ENCODE data around the gene WNK3. TPM values are rescaled to one million over a fixed set of nuclear protein-coding genes. Genes with fewer than 3 reads are reported as not detected.

The WNK3 gene
- total and polyA plus RNA-seq, 2 experiments from 2014 or later: 0.39 to 0.43 TPM

DNA sequence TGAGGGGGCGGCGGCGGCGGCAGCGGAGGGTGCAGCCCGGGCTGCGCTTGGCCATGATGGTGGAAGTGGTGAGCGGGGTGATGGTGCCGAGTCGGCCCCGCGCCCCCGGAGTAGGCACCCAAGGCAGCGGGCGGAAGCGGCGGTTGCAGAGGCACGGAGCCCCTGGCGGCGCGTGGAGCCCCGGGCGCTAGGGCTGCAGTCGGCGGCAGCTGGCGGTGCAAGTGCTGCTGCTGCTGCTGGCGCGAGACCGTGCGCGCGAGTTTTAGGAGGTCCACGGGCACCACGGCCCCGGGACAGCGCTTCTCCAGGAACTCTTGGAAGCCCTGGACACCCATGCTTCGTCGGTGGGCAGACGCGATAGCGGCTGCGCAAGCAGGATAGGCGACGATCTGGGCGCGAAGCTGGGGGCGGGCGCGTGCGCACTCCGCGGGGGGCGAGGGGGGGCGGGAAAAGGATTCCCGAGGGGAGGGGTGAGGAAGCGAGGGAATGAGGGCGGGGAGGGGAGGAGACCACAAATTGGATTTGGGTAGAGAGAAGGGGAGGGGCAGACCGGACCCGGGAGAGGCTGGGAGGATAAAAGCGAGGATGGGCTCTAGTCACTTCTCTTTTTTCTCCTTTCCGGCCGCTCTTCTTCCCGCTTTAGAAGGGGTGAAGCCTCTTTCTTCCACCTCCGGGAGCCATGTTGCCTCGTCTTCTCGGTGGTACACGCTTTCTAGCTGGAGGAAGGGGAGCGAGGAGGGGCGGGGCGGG lies 174.8 kb downstream of the WNK3 start, which contains the start of gene FAM120C:
Gene FAM120C, minus strand, starts transcription at position 391 of the 750 bp plus-strand sequence. Its CDS starts 56 bp downstream, at position 335.
- H3K9ac ChIP-seq: peak within 1 kb of the TSS; percentile 82
- H3K4me2 ChIP-seq (ENCODE audit: unreplicated experiment): peak within 1 kb of the TSS; percentile 83
- peaks cover 42% of the 10 kb centered on the region for H3K79me2 ChIP-seq (ENCODE audit: insufficient read depth)
- H3F3A ChIP-seq (ENCODE audit: insufficient read depth): peaks cover 21% of the 10 kb centered on the region
- H3K4me1 ChIP-seq (ENCODE audit: insufficient read depth): peaks cover 27% of the 10 kb centered on the region
- WGBS, 2 experiments (ENCODE audit: low coverage in 1 of 2, low lambda C conversion rate in 2 of 2, missing lambda C conversion rate in 2 of 2): 1 to 2% methylated on average over 13 to 25 of the region's 70 CpGs
- DNase-seq: peak; percentile 76
- H2AFZ ChIP-seq: peak within 1 kb of the TSS; percentile 88
- H3K27me3 ChIP-seq (replicated peaks; ENCODE audit: insufficient read depth): no peaks in the 10 kb centered on the region
- TF ChIP-seq EZH2phosphoT487 (IDR thresholded peaks at IDR 0.05; ENCODE audit: insufficient read depth, low read depth): no peak
- TF ChIP-seq EZH2 (IDR thresholded peaks at IDR 0.05; ENCODE audit: insufficient read depth, poor library complexity, severe bottlenecking): no peak
- H3K9me2 ChIP-seq (ENCODE audit: insufficient read depth): no peaks in the 10 kb centered on the region
- H3K36me3 ChIP-seq (ENCODE audit: low read depth): no peaks in the 10 kb centered on the region
- H3K27ac ChIP-seq: peak within 1 kb of the TSS; percentile 70
- in situ Hi-C loops (cut with MboI): no loop called here
- H4K20me1 ChIP-seq (ENCODE audit: insufficient read depth): no peaks in the 10 kb centered on the region
- H3K9me3 ChIP-seq (ENCODE audit: low read depth): no peaks in the 10 kb centered on the region
- H3K4me3 ChIP-seq: peak within 1 kb of the TSS; percentile 79

DNA sequence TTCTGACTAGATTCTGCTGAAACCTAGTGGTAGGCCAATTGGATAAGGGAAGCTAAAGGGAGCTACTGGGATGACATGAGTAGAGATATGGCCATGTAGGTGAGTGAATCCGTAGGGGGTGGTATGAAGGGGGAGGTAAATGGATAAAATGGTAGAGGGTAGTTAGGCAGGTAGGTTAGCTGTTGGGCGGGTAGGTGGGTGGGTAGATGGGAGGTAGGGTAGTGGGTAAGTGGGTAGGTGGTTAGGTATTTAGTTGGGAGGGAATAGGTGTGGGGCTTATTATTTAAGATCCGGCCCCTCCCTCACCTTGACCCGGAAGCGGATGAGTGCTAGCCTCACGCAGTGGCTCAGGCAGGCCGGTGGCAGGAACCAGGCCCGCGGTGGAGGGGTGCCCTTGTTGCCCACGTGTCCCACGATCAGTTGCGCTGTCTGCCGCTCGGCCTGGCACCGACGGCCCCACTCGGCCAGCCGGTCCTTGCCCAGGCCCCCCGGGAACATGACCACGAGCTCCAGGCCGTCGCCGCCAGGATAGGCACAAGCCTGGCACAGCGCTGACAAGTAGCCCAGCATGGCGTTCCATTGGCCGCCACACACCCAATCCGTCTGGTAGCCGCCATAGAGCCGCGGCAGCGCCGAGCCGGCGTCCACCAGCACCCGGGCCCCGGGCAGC lies 175.5 kb downstream of the WNK3 start:
- in situ Hi-C loops (cut with MboI): no loop called here
- DNase-seq: peak; percentile 54
- H3K36me3 ChIP-seq (ENCODE audit: low read depth): no peaks in the 10 kb centered on the region

DNA sequence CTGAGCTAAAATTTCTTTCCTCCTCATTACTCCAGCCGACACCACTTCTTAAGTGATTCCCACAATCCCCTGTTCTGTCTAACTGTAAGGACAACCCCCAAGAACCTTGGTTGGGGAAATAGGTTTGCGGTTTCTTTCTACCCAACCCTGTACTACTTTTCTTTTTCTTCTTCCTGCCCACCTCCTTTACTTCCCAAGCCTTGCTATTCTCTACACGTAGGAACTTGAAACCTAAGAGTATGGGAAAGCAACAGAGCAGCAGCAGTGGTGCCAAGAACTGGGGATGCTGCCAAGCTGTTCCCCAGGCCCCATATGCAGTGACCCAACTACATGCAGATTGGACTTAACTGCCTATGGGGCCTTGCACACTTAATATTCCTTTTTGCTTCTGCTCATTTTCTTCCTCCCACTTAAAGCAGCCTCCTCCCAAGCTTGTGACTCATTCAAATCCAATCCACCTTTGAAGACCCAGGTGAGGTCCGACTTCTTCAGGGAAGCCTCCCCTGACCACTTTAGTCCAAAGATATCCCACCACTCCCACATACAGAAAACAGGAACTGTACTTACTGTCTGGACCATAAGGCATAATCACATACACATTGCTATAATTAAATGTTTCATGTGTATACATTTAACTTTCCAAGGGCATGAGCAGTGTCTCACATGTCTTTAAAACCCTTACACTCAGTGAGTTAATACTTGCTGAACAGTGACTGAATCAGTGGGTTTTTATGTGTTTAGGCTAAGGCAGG lies 176.5 kb downstream of the WNK3 start:
- in situ Hi-C loops (cut with MboI): no loop called here
- DNase-seq: peak; percentile 17
- H3K9ac ChIP-seq: peak overlapping the region; percentile 82

More for the DNA sequence above, 175.5 kb downstream of the WNK3 start:
- Histone ChIP-seq H3K27me3 (replicated peaks; ENCODE audit: insufficient read depth) (no peaks in the 10 kb centered on the region), H3K9me3 (ENCODE audit: low read depth) (no peaks in the 10 kb centered on the region), H4K20me1 (ENCODE audit: insufficient read depth) (no peaks in the 10 kb centered on the region), H3K4me1 (ENCODE audit: insufficient read depth) (peaks cover 30% of the 10 kb centered on the region), H3K79me2 (ENCODE audit: insufficient read depth) (peaks cover 46% of the 10 kb centered on the region), H3F3A (ENCODE audit: insufficient read depth) (peaks cover 27% of the 10 kb centered on the region), H3K9ac (peak overlapping the region; percentile 82), H3K9me2 (ENCODE audit: insufficient read depth) (no peaks in the 10 kb centered on the region), H3K4me2 (ENCODE audit: unreplicated experiment) (peak overlapping the region; percentile 83), H3K27ac (peak overlapping the region; percentile 70), H2AFZ (peak overlapping the region; percentile 88), H3K4me3 (peak overlapping the region; percentile 79)
- TF ChIP-seq EZH2 (IDR thresholded peaks at IDR 0.05; ENCODE audit: insufficient read depth, poor library complexity, severe bottlenecking): no peak
- WGBS, 2 experiments (ENCODE audit: low coverage in 1 of 2, low lambda C conversion rate in 2 of 2, missing lambda C conversion rate in 2 of 2): 6 to 11% methylated on average over 6 to 15 of the region's 36 CpGs

DNA sequence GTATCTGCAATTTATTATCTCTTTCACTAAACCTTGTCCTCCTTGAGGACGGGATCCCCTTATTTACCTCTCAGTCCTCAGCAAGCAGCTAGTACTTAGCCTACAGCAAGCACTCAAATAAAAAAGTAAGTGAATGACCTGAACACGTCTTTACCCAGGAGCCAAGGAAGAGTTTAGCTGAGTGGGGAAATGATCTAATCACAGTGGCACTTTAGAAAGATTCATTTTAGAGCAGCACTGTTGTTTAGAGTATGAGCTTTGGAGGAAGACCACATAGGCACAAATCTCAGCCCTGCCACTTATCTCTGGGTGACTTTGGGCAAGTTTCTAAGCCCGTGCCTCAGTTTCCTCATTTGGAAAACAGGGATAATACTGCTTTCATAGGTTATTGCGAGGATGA lies 177.4 kb downstream of the WNK3 start:
- in situ Hi-C loops (cut with MboI): no loop called here
- H3F3A ChIP-seq (ENCODE audit: insufficient read depth): peaks cover 37% of the 10 kb centered on the region
- peak; percentile 43 for DNase-seq
- no peak overlapping the region for H2AFZ ChIP-seq
- H3K27me3 ChIP-seq (replicated peaks; ENCODE audit: insufficient read depth): no peaks in the 10 kb centered on the region
- peaks cover 65% of the 10 kb centered on the region for H3K79me2 ChIP-seq (ENCODE audit: insufficient read depth)
- no peaks in the 10 kb centered on the region for H3K9me3 ChIP-seq (ENCODE audit: low read depth)
- peak overlapping the region; percentile 83 for H3K4me2 ChIP-seq (ENCODE audit: unreplicated experiment)
- H3K4me1 ChIP-seq (ENCODE audit: insufficient read depth): peaks cover 37% of the 10 kb centered on the region
- TF ChIP-seq EZH2phosphoT487 (IDR thresholded peaks at IDR 0.05; ENCODE audit: insufficient read depth, low read depth): no peak
- no peak for TF ChIP-seq EZH2 (IDR thresholded peaks at IDR 0.05; ENCODE audit: insufficient read depth, poor library complexity, severe bottlenecking)
- peak overlapping the region; percentile 70 for H3K27ac ChIP-seq
- peak overlapping the region; percentile 79 for H3K4me3 ChIP-seq
- H3K36me3 ChIP-seq (ENCODE audit: low read depth): no peaks in the 10 kb centered on the region
- 67 to 70% methylated on average over 4 of the region's 4 CpGs for WGBS, 2 experiments (ENCODE audit: low coverage in 1 of 2, low lambda C conversion rate in 2 of 2, missing lambda C conversion rate in 2 of 2)
- H3K9me2 ChIP-seq (ENCODE audit: insufficient read depth): no peaks in the 10 kb centered on the region
- no peaks in the 10 kb centered on the region for H4K20me1 ChIP-seq (ENCODE audit: insufficient read depth)
- H3K9ac ChIP-seq: peak overlapping the region; percentile 82; the same call in 1 of the 2 replicates

More for the DNA sequence above, 176.5 kb downstream of the WNK3 start:
- Histone ChIP-seq H3K4me1 (ENCODE audit: insufficient read depth) (peaks cover 37% of the 10 kb centered on the region), H4K20me1 (ENCODE audit: insufficient read depth) (no peaks in the 10 kb centered on the region), H3K9me2 (ENCODE audit: insufficient read depth) (no peaks in the 10 kb centered on the region), H3K9me3 (ENCODE audit: low read depth) (no peaks in the 10 kb centered on the region), H3K36me3 (ENCODE audit: low read depth) (no peaks in the 10 kb centered on the region), H3K27me3 (replicated peaks; ENCODE audit: insufficient read depth) (no peaks in the 10 kb centered on the region), H3K27ac (peak overlapping the region; percentile 70), H2AFZ (no peak overlapping the region), H3K79me2 (ENCODE audit: insufficient read depth) (peaks cover 56% of the 10 kb centered on the region), H3F3A (ENCODE audit: insufficient read depth) (peaks cover 36% of the 10 kb centered on the region), H3K4me2 (ENCODE audit: unreplicated experiment) (peak overlapping the region; percentile 83), H3K4me3 (peak overlapping the region; percentile 79)
- TF ChIP-seq EZH2phosphoT487 (IDR thresholded peaks at IDR 0.05; ENCODE audit: insufficient read depth, low read depth) (no peak), EZH2 (IDR thresholded peaks at IDR 0.05; ENCODE audit: insufficient read depth, poor library complexity, severe bottlenecking) (no peak)
- WGBS, 2 experiments (ENCODE audit: low coverage in 1 of 2, low lambda C conversion rate in 2 of 2, missing lambda C conversion rate in 2 of 2): 61 to 71% methylated on average over 3 to 4 of the region's 4 CpGs
